H1 (cell line): ENCODE measurements around the gene OXSR1. TPM values are rescaled to one million over a fixed set of nuclear protein-coding genes. Genes with fewer than 3 reads are reported as not detected.

Source experiments
- CTCF ChIA-PET: fragments of 300-600 bp; sonication (Branson Sonifier 250); formaldehyde crosslinking; loops from one replicate; lab custom pipeline; 2021; ENCODE audit not compliant: partially characterized antibody; lab: Charles Lee
- POLR2A ChIA-PET: fragments of 300-600 bp; sonication (Branson Sonifier 250); formaldehyde crosslinking; loops from one replicate; lab custom pipeline; 2021; ENCODE audit warnings: inconsistent platforms; ENCODE audit not compliant: partially characterized antibody; lab: Charles Lee
- DNase-seq, 2 experiments: peaks; one replicate each; pipeline versions ENCODE4 v3.0.0 to v3.0.0-alpha.2; 2010 to 2022; ENCODE audit warnings: low spot score in 2 of 2, low read depth in 1 of 2, mixed read lengths in 1 of 2
- FAIRE-seq: peaks from 2 replicates; lab custom pipeline; 2011; peaks lifted over from hg19 to GRCh38; lab: Jason Lieb, UNC
- H2AFZ ChIP-seq: 2 replicates; pipeline ENCODE4 v1.8.1; 2012; ENCODE audit warnings: low read length, inconsistent platforms
- H2AK5ac ChIP-seq: 2 replicates; pipeline ENCODE4 v1.6.1; 2013; ENCODE audit warnings: low read depth, low read length
- H2BK120ac ChIP-seq: replicated peaks from 2 replicates; pipeline ENCODE3; 2013; ENCODE audit warnings: low read depth, low read length, inconsistent platforms
- H2BK12ac ChIP-seq: 2 replicates; pipeline ENCODE4 v1.6.1; 2013; ENCODE audit warnings: low read depth, low read length
- H2BK15ac ChIP-seq: 2 replicates; pipeline ENCODE4 v1.6.1; 2013; ENCODE audit warnings: low read length
- H2BK20ac ChIP-seq: 2 replicates; pipeline ENCODE4 v1.6.1; 2013; ENCODE audit warnings: low read length
- H2BK5ac ChIP-seq: 2 replicates; pipeline ENCODE4 v1.6.1; 2013; ENCODE audit warnings: low read depth, low read length
- H3K14ac ChIP-seq: 2 replicates; pipeline ENCODE4 v1.6.1; 2013; ENCODE audit warnings: inconsistent platforms; ENCODE audit not compliant: insufficient read length
- H3K18ac ChIP-seq: 2 replicates; pipeline ENCODE4 v1.6.1; 2013; ENCODE audit warnings: low read length; ENCODE audit errors: extremely low read depth
- H3K23ac ChIP-seq: 2 replicates; pipeline ENCODE4 v1.6.1; 2013; ENCODE audit warnings: inconsistent platforms; ENCODE audit not compliant: insufficient read length
- H3K23me2 ChIP-seq: 2 replicates; pipeline ENCODE4 v1.6.1; 2013; ENCODE audit warnings: low read depth, low read length
- H3K27ac ChIP-seq: 2 replicates; pipeline ENCODE4 v1.6.1; 2011; ENCODE audit warnings: low read depth, low read length, inconsistent platforms
- H3K27me3 ChIP-seq, 4 experiments: replicated peaks in 1 of 4; 1 replicate in 1 of 4; 2 replicates in 3 of 4; pipeline versions ENCODE4 v1.6.1 to v1.8.1; 2011 to 2013; ENCODE audit warnings: low read length in 3 of 4, mild to moderate bottlenecking in 3 of 4, inconsistent platforms in 2 of 4, mixed read lengths in 2 of 4, moderate library complexity in 1 of 4; ENCODE audit not compliant: control insufficient read depth in 3 of 4, insufficient read depth in 3 of 4; ENCODE audit errors: extremely low read depth in 1 of 4
- H3K36me3 ChIP-seq, 4 experiments: 2 replicates each; pipeline versions ENCODE4 v1.6.1 to v1.8.1; 2011 to 2013; ENCODE audit warnings: mild to moderate bottlenecking in 4 of 4, low read length in 3 of 4, moderate library complexity in 2 of 4, control low read depth in 1 of 4, inconsistent platforms in 1 of 4; ENCODE audit not compliant: insufficient read depth in 4 of 4, control insufficient read depth in 2 of 4
- H3K4ac ChIP-seq: replicated peaks from 2 replicates; pipeline ENCODE3; 2013; ENCODE audit warnings: low read length, low read depth, mixed read lengths, inconsistent platforms; ENCODE audit not compliant: insufficient read length
- H3K4me1 ChIP-seq, 4 experiments: replicated peaks in 1 of 4; 1 replicate in 1 of 4; 2 replicates in 3 of 4; pipeline versions ENCODE4 v1.6.1 to v1.8.1; 2011 to 2013; ENCODE audit warnings: low read length in 3 of 4, inconsistent platforms in 2 of 4, mixed read lengths in 1 of 4; ENCODE audit not compliant: insufficient read depth in 4 of 4, control insufficient read depth in 3 of 4
- H3K4me2 ChIP-seq, 2 experiments: 2 replicates each; pipeline versions ENCODE4 v1.6.1 to v1.8.1; 2011 to 2013; ENCODE audit warnings: low read depth in 2 of 2, low read length in 2 of 2, control low read depth in 1 of 2, inconsistent platforms in 1 of 2, mild to moderate bottlenecking in 1 of 2; ENCODE audit not compliant: insufficient read depth in 1 of 2
- H3K4me3 ChIP-seq, 4 experiments: fragments of 200-600, 300-600 bp in 1 of 4; sonication (generic), shearing (Covaris generic), sonication (Bioruptor Twin) in 1 of 4; 2 replicates each; pipeline versions ENCODE4 v1.5.1 to v1.8.1; 2011 to 2016; ENCODE audit warnings: low read length in 4 of 4, low read depth in 3 of 4, control low read depth in 2 of 4, inconsistent platforms in 2 of 4, mild to moderate bottlenecking in 2 of 4, mixed read lengths in 1 of 4, moderate library complexity in 1 of 4; ENCODE audit not compliant: insufficient read depth in 2 of 4; ENCODE audit errors: extremely low read depth in 1 of 4
- H3K56ac ChIP-seq: replicated peaks from 2 replicates; pipeline ENCODE3; 2013; ENCODE audit warnings: low read depth, mild to moderate bottlenecking, mixed read lengths, low read length, inconsistent platforms; ENCODE audit not compliant: insufficient read length
- H3K79me1 ChIP-seq: 2 replicates; pipeline ENCODE4 v1.6.1; 2013; ENCODE audit warnings: low read depth, low read length, control low read depth
- H3K79me2 ChIP-seq, 2 experiments: 2 replicates each; pipeline versions ENCODE4 v1.6.1 to v1.8.1; 2012 to 2013; ENCODE audit warnings: low read length in 2 of 2, mild to moderate bottlenecking in 2 of 2, inconsistent platforms in 1 of 2; ENCODE audit not compliant: insufficient read depth in 2 of 2, control insufficient read depth in 1 of 2
- H3K9ac ChIP-seq, 4 experiments: replicated peaks in 1 of 4; 1 replicate in 1 of 4; 2 replicates in 3 of 4; pipeline versions ENCODE4 v1.6.1 to v1.8.1; 2011 to 2013; ENCODE audit warnings: low read depth in 3 of 4, low read length in 3 of 4, control low read depth in 2 of 4, mild to moderate bottlenecking in 2 of 4, moderate library complexity in 2 of 4, inconsistent platforms in 1 of 4; ENCODE audit errors: extremely low read depth in 1 of 4
- H3K9me3 ChIP-seq, 2 experiments: 2 replicates each; pipeline versions ENCODE4 v1.6.1 to v1.8.1; 2012 to 2013; ENCODE audit warnings: mild to moderate bottlenecking in 2 of 2, moderate library complexity in 2 of 2, control low read depth in 1 of 2, inconsistent platforms in 1 of 2, low read depth in 1 of 2, low read length in 1 of 2, mixed read lengths in 1 of 2; ENCODE audit not compliant: insufficient read depth in 2 of 2
- H4K20me1 ChIP-seq, 2 experiments: replicated peaks in 1 of 2; 2 replicates each; pipeline versions ENCODE3 to v1.8.1; 2011 to 2013; ENCODE audit warnings: inconsistent platforms in 2 of 2, low read length in 2 of 2, mild to moderate bottlenecking in 1 of 2; ENCODE audit not compliant: insufficient read depth in 2 of 2, control insufficient read depth in 1 of 2
- H4K5ac ChIP-seq: 2 replicates; pipeline ENCODE4 v1.6.1; 2013; ENCODE audit warnings: low read length, low read depth, mixed read lengths, inconsistent platforms; ENCODE audit not compliant: insufficient read length
- H4K8ac ChIP-seq: 2 replicates; pipeline ENCODE4 v1.8.0; 2013; ENCODE audit warnings: mild to moderate bottlenecking, moderate library complexity, low read length, inconsistent platforms; ENCODE audit not compliant: insufficient read depth; ENCODE audit errors: extremely low read depth
- H4K91ac ChIP-seq: replicated peaks from 2 replicates; pipeline ENCODE3; 2013; ENCODE audit warnings: low read length, mixed read lengths, inconsistent platforms; ENCODE audit not compliant: insufficient read length
- CTCF ChIP-seq, 3 experiments: IDR thresholded peaks; 1 replicate in 2 of 3; 2 replicates in 1 of 3; pipeline versions ENCODE4 v1.5.1 to v1.6.1; 2011; ENCODE audit warnings: low read length in 3 of 3, mild to moderate bottlenecking in 3 of 3, inconsistent platforms in 2 of 3, low read depth in 1 of 3, moderate library complexity in 1 of 3; ENCODE audit not compliant: insufficient read depth in 1 of 3; ENCODE audit errors: control extremely low read depth in 1 of 3
- POLR2AphosphoS5 ChIP-seq: IDR thresholded peaks from 2 replicates; pipeline ENCODE4 v1.6.1; 2011; ENCODE audit warnings: low read depth, low read length
- TEAD4 ChIP-seq: IDR thresholded peaks from 2 replicates; pipeline ENCODE4 v1.6.1; 2012; ENCODE audit warnings: low read depth, low read length, inconsistent platforms, mixed read lengths
- WGBS, 2 experiments: shearing (Covaris generic) in 1 of 2; methylation state at CpG; one replicate each; pipeline versions ENCODE4 v1.1.6 to v1.1.7; 2013 to 2015; ENCODE audit warnings: low lambda C conversion rate in 2 of 2, mixed read lengths in 2 of 2, inconsistent platforms in 1 of 2, low coverage in 1 of 2, missing lambda C conversion rate in 1 of 2; ENCODE audit not compliant: insufficient replicate concordance in 2 of 2, insufficient coverage in 1 of 2, insufficient read length in 1 of 2; ENCODE audit errors: extremely low coverage in 1 of 2, missing lambda C conversion rate in 1 of 2; 5-methylcytosine and 5-hydroxymethylcytosine counted together
- polyA plus RNA-seq, 7 experiments: library from polyadenylated mRNA; depleted of rRNA in 3 of 7; stranded (reverse) in 5 of 7; unstranded in 2 of 7; fragments of >200 nt in 5 of 7; fragments of 200-250 nt in 2 of 7; gene quantifications; 1 replicate in 5 of 7; 2 replicates in 1 of 7; 4 replicates in 1 of 7; pipeline versions ENCODE4 v1.2.1 to v1.2.3, GENCODE V29; 2011 to 2013; ENCODE audit warnings: missing spikeins in 2 of 7, mixed read lengths in 2 of 7
- total RNA-seq: library from RNA; stranded (reverse); fragmentation: NEBNext Ultra II Directional; extraction: Animal tissue kit (Norgen Biotek cat#: 25700); gene quantifications from 2 replicates; pipeline ENCODE4 v1.2.1, GENCODE V29; 2021
- TF ChIP-seq, protein P1 (sequence below): IDR thresholded peaks from 2 replicates; pipeline ENCODE4 v1.6.1; 2012; ENCODE audit warnings: inconsistent platforms

Gene OXSR1
- total and polyA plus RNA-seq, 2 of the 8 experiments (the other 6 are each of a cell fraction or from before 2014, with no cell fraction given): 25.1 to 47.0 TPM

DNA sequence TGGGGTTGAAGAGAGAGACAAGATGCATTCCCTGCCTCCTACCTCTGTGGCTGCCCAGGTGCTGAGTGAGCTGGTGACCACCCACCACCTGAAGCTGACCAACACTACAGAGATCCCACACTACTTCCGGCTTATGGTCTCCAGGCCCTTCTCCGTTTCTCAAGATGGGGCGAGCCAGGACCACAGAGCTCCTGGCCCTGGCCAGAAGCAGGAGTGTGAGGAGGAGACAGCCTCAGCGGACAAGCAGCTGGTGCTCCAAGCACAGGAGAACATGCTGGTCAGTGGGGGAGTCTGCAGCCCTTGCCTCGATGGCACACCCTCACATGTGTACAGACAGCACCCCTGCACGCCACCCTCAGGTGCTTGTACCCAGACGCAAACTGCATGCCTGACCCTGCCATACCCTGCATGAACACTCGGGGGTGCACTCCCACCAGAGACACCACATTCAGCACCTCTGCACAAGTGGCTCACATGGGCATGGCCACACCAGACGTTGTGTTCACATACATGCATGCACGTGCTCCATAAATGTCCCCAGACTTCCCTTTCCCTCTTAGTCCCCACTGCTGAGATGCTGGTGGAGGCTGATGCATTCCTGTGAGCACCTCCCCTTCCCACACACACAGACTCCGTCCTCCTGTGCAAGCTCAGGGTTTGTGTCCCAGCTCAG is 47.5 kb upstream of the OXSR1 start:
- Histone ChIP-seq H2BK12ac (no peak overlapping the region; the same call in 1 of the 2 replicates), H3K14ac (no peak overlapping the region), H4K5ac (no peak overlapping the region), H2AK5ac (no peak overlapping the region), H3K79me1 (no peaks in the 10 kb centered on the region), H2BK5ac (no peak overlapping the region), H3K4ac (no peak overlapping the region), H4K91ac (no peak overlapping the region), H3K23ac (no peak overlapping the region), H3K9ac (no peak overlapping the region), H3K4me2 (no peak overlapping the region), H3K9me3 (no peaks in the 10 kb centered on the region; a peak in 1 of 4 replicates), H4K20me1 (peaks cover 0 to 8% of the 10 kb centered on the region in 2 experiments), H3K36me3 (peaks cover 0 to 11% (median 7%) of the 10 kb centered on the region in 4 experiments; a peak in 5 of 8 replicates), H3K27ac (no peak overlapping the region), H2AFZ (no peak overlapping the region), H2BK20ac (no peak overlapping the region), H4K8ac (no peak overlapping the region), H3K4me3 (no peak overlapping the region), H2BK120ac (no peak overlapping the region), H3K18ac (no peak overlapping the region), H3K79me2 (no peaks in the 10 kb centered on the region), H3K56ac (no peak overlapping the region), H3K27me3 (no peaks in the 10 kb centered on the region), H3K23me2 (no peaks in the 10 kb centered on the region), H2BK15ac (no peak overlapping the region), H3K4me1 (no peaks in the 10 kb centered on the region)
- FAIRE-seq: no peak
- ChIA-PET POLR2A (interaction anchor here (1.3 to 4.2 kb wide), 3 partner anchors 9 to 48 kb away, joined by 4 to 20 read pairs (median 14); no protein-coding TSS in a partner anchor), CTCF (interaction anchor here (0.6 to 8.8 kb wide), 41 partner anchors 10 to 538 kb away, joined by 3 to 105 read pairs (median 4); partner anchors contain the start of genes ACAA1 and SLC22A14)
- peak in 1 of 2 experiments; percentile 87 for DNase-seq
- WGBS, 2 experiments: 66% methylated on average over 11 of the region's 11 CpGs; no CpG with 5 or more reads in 1 of the 2 experiments
- TF ChIP-seq POLR2AphosphoS5 (peak; percentile 55; the same call in 1 of the 2 replicates), TEAD4 (peak; percentile 54; the same call in 1 of the 2 replicates), CTCF (IDR thresholded peaks at IDR 0.05; ENCODE audit: control extremely low read depth in 1 of 3, insufficient read depth in 1 of 3, low read depth in 1 of 3, low read length in 3 of 3) (peak in 2 of 3 experiments; percentile 83 to 96; a peak in 3 of 4 replicates)
- TF ChIP-seq, protein P1, sequence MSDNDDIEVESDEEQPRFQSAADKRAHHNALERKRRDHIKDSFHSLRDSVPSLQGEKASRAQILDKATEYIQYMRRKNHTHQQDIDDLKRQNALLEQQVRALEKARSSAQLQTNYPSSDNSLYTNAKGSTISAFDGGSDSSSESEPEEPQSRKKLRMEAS: peak; percentile 43
